Parathyroid adenoma (tissue), 2 donors: Measurements from ENCODE around the gene PTPN23.

Experiments used
- H2AFZ ChIP-seq: fragments of 300-600 bp; sonication (generic); one replicate; pipeline ENCODE4 v1.7.0; 2017; ENCODE audit warnings: antibody characterized with exemption, mild to moderate bottlenecking
- H3K27ac ChIP-seq: fragments of 300-600 bp; sonication (generic); one replicate; pipeline ENCODE4 v1.7.0; 2017
- H3K27me3 ChIP-seq: fragments of 300-600 bp; sonication (generic); one replicate; pipeline ENCODE4 v1.7.0; 2017; ENCODE audit warnings: low read length; ENCODE audit not compliant: control insufficient read depth, insufficient read depth
- H3K36me3 ChIP-seq: fragments of 300-600 bp; sonication (generic); one replicate; pipeline ENCODE4 v1.7.0; 2017; ENCODE audit warnings: low read length; ENCODE audit not compliant: control insufficient read depth, insufficient read depth
- H3K4me1 ChIP-seq: fragments of 300-600 bp; sonication (generic); one replicate; pipeline ENCODE4 v1.7.0; 2017; ENCODE audit warnings: control low read depth
- H3K4me2 ChIP-seq: fragments of 300-600 bp; sonication (generic); one replicate; pipeline ENCODE4 v1.7.0; 2017; ENCODE audit warnings: low read length
- H3K4me3 ChIP-seq: fragments of 300-600 bp; sonication (generic); one replicate; pipeline ENCODE4 v1.7.0; 2017; ENCODE audit warnings: low read depth, low read length
- H3K79me2 ChIP-seq: fragments of 300-600 bp; sonication (generic); one replicate; pipeline ENCODE4 v1.7.0; 2017; ENCODE audit warnings: control low read depth
- H3K9ac ChIP-seq: fragments of 300-600 bp; sonication (generic); one replicate; pipeline ENCODE4 v1.7.0; 2017; ENCODE audit warnings: mild to moderate bottlenecking
- H3K9me3 ChIP-seq: fragments of 300-600 bp; sonication (generic); one replicate; pipeline ENCODE4 v1.7.0; 2017; ENCODE audit warnings: low read length; ENCODE audit not compliant: control insufficient read depth
- CTCF ChIP-seq: fragments of 300-600 bp; sonication (generic); IDR thresholded peaks from one replicate; pipeline ENCODE4 v1.7.0; 2017; ENCODE audit warnings: antibody characterized with exemption, mild to moderate bottlenecking
- donor health status: primary hyperparathyroidism.

The PTPN23 gene

GRCh38 chr3:47380601-47381316, at the start of gene PTPN23:
Gene PTPN23 (plus strand): TSS chr3:47381021. CDS start chr3:47381097, 76 bp downstream.
- Histone ChIP-seq H3K4me3 (peak within 1 kb of the TSS; percentile 93), H3K9ac (peak within 1 kb of the TSS; percentile 87), H3K4me1 (peaks cover 20% of the 10 kb centered on the region), H3K27me3 (no peaks in the 10 kb centered on the region), H3K4me2 (peak within 1 kb of the TSS; percentile 93), H3K27ac (peak within 1 kb of the TSS; percentile 94), H3K36me3 (no peaks in the 10 kb centered on the region), H3K79me2 (peaks cover 17% of the 10 kb centered on the region), H3K9me3 (no peaks in the 10 kb centered on the region), H2AFZ (peak within 1 kb of the TSS; percentile 90)
- TF ChIP-seq CTCF, result no peak

GRCh38 chr3:47333907-47334306, 46.9 kb upstream of the PTPN23 start:
- no peak overlapping the region for H3K4me2 ChIP-seq
- no peak overlapping the region for H3K9ac ChIP-seq
- peaks cover 2% of the 10 kb centered on the region for H3K79me2 ChIP-seq
- H3K4me1 ChIP-seq, result no peaks in the 10 kb centered on the region
- no peak overlapping the region for H3K27ac ChIP-seq
- no peaks in the 10 kb centered on the region for H3K9me3 ChIP-seq
- H3K36me3 ChIP-seq, result no peaks in the 10 kb centered on the region
- TF ChIP-seq CTCF, result no peak
- H2AFZ ChIP-seq, result no peak overlapping the region
- no peak overlapping the region for H3K4me3 ChIP-seq
- H3K27me3 ChIP-seq, result no peaks in the 10 kb centered on the region

- Histone ChIP-seq H3K36me3 (no peaks in the 10 kb centered on the region), H3K4me1 (no peaks in the 10 kb centered on the region), H3K9ac (no peak overlapping the region), H3K4me3 (no peak overlapping the region), H3K27ac (no peak overlapping the region), H3K9me3 (no peaks in the 10 kb centered on the region), H3K4me2 (no peak overlapping the region), H2AFZ (no peak overlapping the region), H3K79me2 (no peaks in the 10 kb centered on the region), H3K27me3 (no peaks in the 10 kb centered on the region)
- no peak for TF ChIP-seq CTCF
Measured at GRCh38 chr3:47337656-47338055, 43.2 kb upstream of the PTPN23 start.

GRCh38 chr3:47339951-47340350, 40.9 kb upstream of the PTPN23 start:
- no peaks in the 10 kb centered on the region for H3K79me2 ChIP-seq
- H3K9ac ChIP-seq, result no peak overlapping the region
- H3K27me3 ChIP-seq, result no peaks in the 10 kb centered on the region
- H3K9me3 ChIP-seq, result no peaks in the 10 kb centered on the region
- no peak overlapping the region for H3K4me3 ChIP-seq
- TF ChIP-seq CTCF, result no peak
- no peaks in the 10 kb centered on the region for H3K36me3 ChIP-seq
- H3K27ac ChIP-seq, result no peak overlapping the region
- no peak overlapping the region for H3K4me2 ChIP-seq
- no peak overlapping the region for H2AFZ ChIP-seq
- H3K4me1 ChIP-seq, result no peaks in the 10 kb centered on the region

- no peaks in the 10 kb centered on the region for H3K27me3 ChIP-seq
- H3K9ac ChIP-seq, result no peak overlapping the region
- no peaks in the 10 kb centered on the region for H3K9me3 ChIP-seq
- no peaks in the 10 kb centered on the region for H3K79me2 ChIP-seq
- no peak for TF ChIP-seq CTCF
- H3K27ac ChIP-seq, result no peak overlapping the region
- no peak overlapping the region for H3K4me2 ChIP-seq
- no peak overlapping the region for H3K4me3 ChIP-seq
- no peak overlapping the region for H2AFZ ChIP-seq
- H3K36me3 ChIP-seq, result no peaks in the 10 kb centered on the region
- no peaks in the 10 kb centered on the region for H3K4me1 ChIP-seq
Measured at GRCh38 chr3:47340866-47341265, 40.0 kb upstream of the PTPN23 start.
